Kidney capillary endothelial cell (primary cell): ENCODE data around the gene LHX5.
"Not testable (repeated sequence)": the region's sequence is repeated elsewhere in the genome, so short reads cannot be mapped to it uniquely, and the experiment has no call there.

Experiments used
- DNase-seq: peaks from one replicate; pipeline ENCODE4 v3.0.0-alpha.2; 2018; ENCODE audit warnings: low spot score

LHX5 gene

GRCh38 chr12:113471619-113472171, at the start of gene LHX5:
Gene LHX5, minus strand, starts transcription at chr12:113471871. Its CDS starts 373 bp downstream, at chr12:113471498.
- no peak for DNase-seq

- DNase-seq, result no peak
Measured at GRCh38 chr12:113519464-113520307, 48.0 kb upstream of the LHX5 start.

- no peak for DNase-seq
Measured at GRCh38 chr12:113515082-113515856, 43.6 kb upstream of the LHX5 start.

GRCh38 chr12:113514602-113515001, 42.9 kb upstream of the LHX5 start:
- no peak for DNase-seq

- DNase-seq, result no peak
Measured at GRCh38 chr12:113512568-113512967, 40.9 kb upstream of the LHX5 start.

- no peak for DNase-seq
Measured at GRCh38 chr12:113506867-113507266, 35.2 kb upstream of the LHX5 start.

- DNase-seq, result no peak
Measured at GRCh38 chr12:113505941-113506340, 34.3 kb upstream of the LHX5 start.

GRCh38 chr12:113504917-113505316, 33.2 kb upstream of the LHX5 start:
- DNase-seq, result no peak

- no peak for DNase-seq
Measured at GRCh38 chr12:113500782-113501311, 29.2 kb upstream of the LHX5 start.

GRCh38 chr12:113500306-113500675, 28.6 kb upstream of the LHX5 start:
- DNase-seq, result no peak

GRCh38 chr12:113498490-113498889, 26.8 kb upstream of the LHX5 start:
- DNase-seq, result no peak

- no peak for DNase-seq
Measured at GRCh38 chr12:113497693-113498092, 26.0 kb upstream of the LHX5 start.

- DNase-seq, result not testable (repeated sequence)
Measured at GRCh38 chr12:113495941-113496340, 24.3 kb upstream of the LHX5 start.

GRCh38 chr12:113488322-113488721, 16.7 kb upstream of the LHX5 start:
- DNase-seq, result no peak

GRCh38 chr12:113486722-113487121, 15.1 kb upstream of the LHX5 start:
- DNase-seq, result no peak

- no peak for DNase-seq
Measured at GRCh38 chr12:113485330-113485729, 13.7 kb upstream of the LHX5 start.

- DNase-seq, result no peak
Measured at GRCh38 chr12:113482334-113482733, 10.7 kb upstream of the LHX5 start.

GRCh38 chr12:113480336-113480971, 8.8 kb upstream of the LHX5 start:
- no peak for DNase-seq

GRCh38 chr12:113479590-113480335, 8.1 kb upstream of the LHX5 start:
- no peak for DNase-seq

GRCh38 chr12:113479216-113479589, 7.5 kb upstream of the LHX5 start:
- DNase-seq, result no peak

GRCh38 chr12:113478351-113479011, 6.8 kb upstream of the LHX5 start:
- DNase-seq, result no peak
